Stomach (tissue), 9 donors: ENCODE measurements around the gene GTSF1L. TPM values are rescaled to one million over a fixed set of nuclear protein-coding genes. Genes with fewer than 3 reads are reported as not detected.

Source experiments
- DNase-seq, 2 donors: peaks; one replicate each; pipeline versions ENCODE4 v3.0.0 to v3.0.0-alpha.2; 2013 to 2019
- H3K27ac ChIP-seq, 5 donors: fragments of 200-600 bp in 4 of 5; sonication (generic) in 4 of 5; one replicate each; pipeline ENCODE4 v1.5.1; 2013 to 2019; ENCODE audit warnings: mild to moderate bottlenecking in 1 of 5, moderate library complexity in 1 of 5
- H3K27me3 ChIP-seq, 3 donors: fragments of 200-600 bp; sonication (generic); one replicate each; pipeline ENCODE4 v1.5.1; 2017 to 2019; ENCODE audit warnings: mixed run types in 1 of 3
- H3K36me3 ChIP-seq, 4 donors: fragments of 200-600 bp; sonication (generic); 1 replicate in 3 of 4; 2 replicates in 1 of 4; pipeline ENCODE4 v1.5.1; 2016 to 2019
- H3K4me1 ChIP-seq, 4 donors: fragments of 200-600 bp; sonication (generic); one replicate each; pipeline ENCODE4 v1.5.1; 2016 to 2019
- H3K4me3 ChIP-seq, 4 donors: fragments of 200-600 bp; sonication (generic) in 3 of 4; one replicate each; pipeline ENCODE4 v1.5.1; 2016 to 2019; ENCODE audit warnings: mild to moderate bottlenecking in 1 of 4
- H3K9me3 ChIP-seq, 4 donors: fragments of 200-600 bp; sonication (generic); one replicate each; pipeline ENCODE4 v1.5.1; 2016 to 2019
- EP300 ChIP-seq: sonication (generic); formaldehyde crosslinking; IDR thresholded peaks from one replicate; pipeline ENCODE4 v1.6.1; 2017; ENCODE audit warnings: antibody characterized with exemption
- POLR2A ChIP-seq, 4 donors: fragments of 450-650 bp; IDR thresholded peaks; one replicate each; pipeline ENCODE4 v1.6.1; 2016; ENCODE audit warnings: antibody characterized with exemption in 4 of 4, control low read depth in 2 of 4, mild to moderate bottlenecking in 1 of 4, moderate library complexity in 1 of 4
- POLR2AphosphoS5 ChIP-seq, 3 donors: sonication (generic); formaldehyde crosslinking; IDR thresholded peaks; one replicate each; pipeline ENCODE4 v1.6.1; 2016; ENCODE audit warnings: antibody characterized with exemption in 3 of 3
- WGBS, 5 donors: extraction: QIAGEN DNeasy Blood & Tissue Kit in 3 of 5; methylation state at CpG; one replicate each; pipeline versions ENCODE4 v1.1.5 to v1.1.7; 2013 to 2018; 5-methylcytosine and 5-hydroxymethylcytosine counted together
- intact Hi-C: fragments of 100-400 bp; cut with DNase I; formaldehyde crosslinking; loops from one replicate; pipeline ENCODE4 v1.15.1; 2023; ENCODE audit warnings: low total_unique reads
- polyA plus RNA-seq, 3 donors: library from polyadenylated mRNA; stranded (reverse); fragments of 200-250 nt; gene quantifications; one replicate each; pipeline ENCODE4 v1.2.3, GENCODE V29; 2013
- total RNA-seq, 5 donors: library from RNA; depleted of rRNA; stranded (reverse); fragments of >200 nt; gene quantifications; one replicate each; pipeline versions ENCODE4 v1.1.0 to v1.2.3, GENCODE V29; 2014 to 2016
- TF ChIP-seq, protein P1 (sequence below), 7 experiments: fragments of 450-650 bp in 4 of 7; fragments of 200-600 bp in 3 of 7; sonication (generic) in 3 of 7; IDR thresholded peaks; one replicate each; pipeline ENCODE4 v1.5.1; 2016 to 2019; ENCODE audit warnings: antibody characterized with exemption in 7 of 7, control low read depth in 2 of 7, mild to moderate bottlenecking in 1 of 7
- donor health status: healthy with polysubstance abuse.
- donor health status: Bipolar disorder and iron deficiency.
- donor health status: healthy.

The GTSF1L gene
- total and polyA plus RNA-seq, 8 donors, result not detected

DNA sequence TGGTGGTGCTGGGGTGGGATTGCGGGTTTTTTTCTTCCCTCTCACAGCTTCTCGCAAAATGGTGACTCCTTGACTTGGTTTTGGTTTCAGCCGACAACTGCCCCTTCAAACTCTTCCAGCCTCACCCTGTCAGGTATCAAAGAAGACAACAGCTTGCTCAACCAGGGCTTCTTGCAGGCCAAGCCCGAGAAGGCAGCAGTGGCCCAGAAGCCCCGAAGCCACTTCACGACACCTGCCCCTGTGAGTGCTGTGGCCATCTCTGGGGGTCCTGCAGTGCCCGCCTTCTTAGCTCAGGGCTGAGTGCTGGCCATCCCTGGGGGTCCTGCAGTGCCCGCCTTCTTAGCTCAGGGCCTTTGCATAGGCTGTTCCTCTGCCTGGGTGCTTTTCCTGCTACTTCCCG is 11.8 kb downstream of the GTSF1L start:
- H3K27ac ChIP-seq, result no peak overlapping the region
- TF ChIP-seq, protein P1, sequence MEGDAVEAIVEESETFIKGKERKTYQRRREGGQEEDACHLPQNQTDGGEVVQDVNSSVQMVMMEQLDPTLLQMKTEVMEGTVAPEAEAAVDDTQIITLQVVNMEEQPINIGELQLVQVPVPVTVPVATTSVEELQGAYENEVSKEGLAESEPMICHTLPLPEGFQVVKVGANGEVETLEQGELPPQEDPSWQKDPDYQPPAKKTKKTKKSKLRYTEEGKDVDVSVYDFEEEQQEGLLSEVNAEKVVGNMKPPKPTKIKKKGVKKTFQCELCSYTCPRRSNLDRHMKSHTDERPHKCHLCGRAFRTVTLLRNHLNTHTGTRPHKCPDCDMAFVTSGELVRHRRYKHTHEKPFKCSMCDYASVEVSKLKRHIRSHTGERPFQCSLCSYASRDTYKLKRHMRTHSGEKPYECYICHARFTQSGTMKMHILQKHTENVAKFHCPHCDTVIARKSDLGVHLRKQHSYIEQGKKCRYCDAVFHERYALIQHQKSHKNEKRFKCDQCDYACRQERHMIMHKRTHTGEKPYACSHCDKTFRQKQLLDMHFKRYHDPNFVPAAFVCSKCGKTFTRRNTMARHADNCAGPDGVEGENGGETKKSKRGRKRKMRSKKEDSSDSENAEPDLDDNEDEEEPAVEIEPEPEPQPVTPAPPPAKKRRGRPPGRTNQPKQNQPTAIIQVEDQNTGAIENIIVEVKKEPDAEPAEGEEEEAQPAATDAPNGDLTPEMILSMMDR (IDR thresholded peaks at IDR 0.05), result no peak
- no peak for TF ChIP-seq POLR2A (IDR thresholded peaks at IDR 0.05)
- TF ChIP-seq EP300, result no peak
- no peak for TF ChIP-seq POLR2AphosphoS5 (IDR thresholded peaks at IDR 0.05)
- no peaks in the 10 kb centered on the region for H3K4me1 ChIP-seq
- intact Hi-C loops, result no loop called here
- no peaks in the 10 kb centered on the region for H3K36me3 ChIP-seq
- H3K4me3 ChIP-seq, result no peak overlapping the region
- no peaks in the 10 kb centered on the region for H3K27me3 ChIP-seq
- 93 to 97% (median 96%) methylated on average over 9 of the region's 9 CpGs for WGBS, 5 donors
- no peaks in the 10 kb centered on the region for H3K9me3 ChIP-seq
- no peak for DNase-seq

DNA sequence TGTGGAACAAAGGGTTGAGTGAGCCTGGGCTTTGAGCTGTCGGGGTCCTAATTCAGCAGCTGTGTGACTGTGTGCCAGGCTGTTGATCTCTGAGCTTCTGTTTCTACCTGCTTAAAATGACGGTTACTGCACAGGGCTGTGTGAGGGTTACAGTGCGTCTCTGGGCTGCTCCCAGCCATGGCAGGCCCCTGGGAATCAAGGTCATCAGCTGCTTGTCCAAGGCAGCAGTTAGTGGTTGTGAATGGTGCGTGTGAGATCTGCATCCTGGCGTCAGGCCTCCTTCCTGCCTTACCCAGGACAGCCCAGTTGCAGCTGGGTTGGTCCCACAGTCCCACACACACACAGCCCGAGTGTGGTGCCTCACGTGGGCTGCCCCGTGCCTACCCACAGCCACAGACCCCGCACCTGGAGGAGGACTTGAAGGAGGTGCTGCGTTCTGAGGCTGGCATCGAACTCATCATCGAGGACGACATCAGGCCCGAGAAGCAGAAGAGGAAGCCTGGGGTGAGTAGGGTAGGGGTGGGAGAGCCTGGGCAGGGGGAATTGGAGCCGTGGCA is 15.6 kb downstream of the GTSF1L start:
- H3K36me3 ChIP-seq, result no peaks in the 10 kb centered on the region
- H3K4me1 ChIP-seq, result no peaks in the 10 kb centered on the region
- H3K4me3 ChIP-seq, result no peak overlapping the region
- no peak for DNase-seq
- H3K27me3 ChIP-seq, result no peaks in the 10 kb centered on the region
- intact Hi-C loops, result no loop called here
- TF ChIP-seq POLR2A (IDR thresholded peaks at IDR 0.05) (no peak), EP300 (no peak), POLR2AphosphoS5 (IDR thresholded peaks at IDR 0.05) (no peak)
- TF ChIP-seq, protein P1 (IDR thresholded peaks at IDR 0.05), result no peak
- no peak overlapping the region for H3K27ac ChIP-seq
- no peaks in the 10 kb centered on the region for H3K9me3 ChIP-seq
- 88 to 94% (median 93%) methylated on average over 13 to 15 of the region's 15 CpGs for WGBS, 5 donors

DNA sequence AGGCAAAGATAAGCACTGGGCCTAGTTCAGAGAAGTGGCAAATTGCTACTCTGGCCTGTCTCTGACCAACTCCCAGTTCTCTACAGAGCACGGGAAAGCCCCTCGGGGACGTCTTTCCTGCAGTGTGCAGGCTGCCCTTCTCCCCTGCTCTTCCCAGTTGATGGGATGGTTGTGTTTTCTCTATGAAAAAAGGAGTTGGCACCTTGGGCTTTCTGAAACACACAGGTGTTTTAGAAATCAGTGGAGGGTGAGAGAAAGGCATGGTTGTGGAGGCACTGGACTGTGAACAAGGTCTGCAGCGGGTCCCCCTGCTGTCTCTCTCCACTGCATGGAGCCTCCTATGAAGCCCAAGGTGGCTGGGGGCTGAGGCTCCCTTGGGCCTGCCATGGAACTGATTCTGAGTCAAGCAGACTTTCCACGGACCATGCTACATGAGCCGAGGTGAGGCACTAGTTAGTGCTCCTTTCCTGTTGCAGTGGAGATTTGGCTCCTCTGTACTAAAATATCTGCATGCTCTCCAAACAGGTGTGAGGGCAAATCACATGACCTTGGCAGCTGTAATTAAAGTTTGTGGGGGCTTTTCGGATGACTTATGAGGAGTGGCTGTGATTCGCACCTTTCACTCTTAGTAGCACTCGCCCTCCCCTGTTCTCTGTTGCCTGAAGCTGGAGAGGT is 16.3 kb downstream of the GTSF1L start:
- Histone ChIP-seq H3K36me3 (no peaks in the 10 kb centered on the region), H3K4me3 (no peak overlapping the region), H3K9me3 (no peaks in the 10 kb centered on the region), H3K27me3 (no peaks in the 10 kb centered on the region), H3K27ac (no peak overlapping the region), H3K4me1 (no peaks in the 10 kb centered on the region)
- no peak for DNase-seq
- WGBS, 5 donors, result 80 to 92% (median 92%) methylated on average over 9 of the region's 9 CpGs
- TF ChIP-seq POLR2AphosphoS5 (IDR thresholded peaks at IDR 0.05) (no peak), POLR2A (IDR thresholded peaks at IDR 0.05) (no peak), EP300 (no peak)
- TF ChIP-seq, protein P1 (IDR thresholded peaks at IDR 0.05), result no peak
- intact Hi-C loops, result no loop called here

DNA sequence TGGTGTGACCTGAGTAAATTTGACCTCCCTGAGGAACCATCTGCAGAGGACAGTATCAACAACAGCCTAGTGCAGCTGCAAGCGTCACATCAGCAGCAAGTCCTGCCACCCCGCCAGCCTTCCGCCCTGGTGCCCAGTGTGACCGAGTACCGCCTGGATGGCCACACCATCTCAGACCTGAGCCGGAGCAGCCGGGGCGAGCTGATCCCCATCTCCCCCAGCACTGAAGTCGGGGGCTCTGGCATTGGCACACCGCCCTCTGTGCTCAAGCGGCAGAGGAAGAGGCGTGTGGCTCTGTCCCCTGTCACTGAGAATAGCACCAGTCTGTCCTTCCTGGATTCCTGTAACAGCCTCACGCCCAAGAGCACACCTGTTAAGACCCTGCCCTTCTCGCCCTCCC is 24.3 kb downstream of the GTSF1L start:
- TF ChIP-seq POLR2A (IDR thresholded peaks at IDR 0.05) (no peak), POLR2AphosphoS5 (IDR thresholded peaks at IDR 0.05) (no peak), EP300 (no peak)
- TF ChIP-seq, protein P1 (IDR thresholded peaks at IDR 0.05), result no peak
- WGBS, 5 donors, result 94 to 97% (median 97%) methylated on average over 11 to 14 of the region's 14 CpGs
- Histone ChIP-seq H3K9me3 (no peaks in the 10 kb centered on the region), H3K4me1 (no peaks in the 10 kb centered on the region), H3K27me3 (no peaks in the 10 kb centered on the region), H3K36me3 (peaks cover 0 to 9% (median 0%) of the 10 kb centered on the region in 4 donors), H3K27ac (no peak overlapping the region), H3K4me3 (no peak overlapping the region)
- intact Hi-C loops, result no loop called here
- no peak for DNase-seq
